ENCODE measurements around the gene NAGLU.
"Not testable (repeated sequence)": the region's sequence is repeated elsewhere in the genome, so short reads cannot be mapped to it uniquely, and the experiment has no call there.

Gene NAGLU

GRCh38 chr17:42521666-42522262, 14.3 kb upstream of the NAGLU start:
- DNase-seq, result no peak

DNA sequence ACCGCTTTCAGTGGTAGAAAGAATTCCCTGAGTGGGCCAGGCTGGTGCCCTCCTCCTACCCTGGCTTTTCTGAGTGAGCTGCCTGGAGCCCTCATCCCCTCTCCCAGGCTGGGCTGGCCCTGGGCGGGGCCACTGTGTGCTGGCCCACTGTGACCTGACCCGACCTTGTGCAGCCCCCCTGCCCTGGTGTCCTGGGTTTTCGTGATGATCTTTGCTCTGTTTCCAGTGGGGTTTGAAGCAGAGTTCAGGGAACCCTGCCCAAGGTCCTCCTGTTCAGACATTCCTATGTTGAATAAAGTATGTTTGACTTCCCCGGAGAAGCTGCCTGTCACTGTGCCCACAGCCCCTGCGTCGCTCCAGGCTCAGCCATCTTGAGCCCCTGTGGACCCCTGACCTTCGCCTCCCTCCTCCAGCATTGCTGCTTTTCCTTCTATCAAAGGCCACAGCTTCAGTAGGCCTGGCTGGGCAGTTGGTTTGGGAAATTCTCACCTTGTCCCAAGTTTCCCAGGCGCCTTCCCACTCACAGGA, 13.7 kb upstream of the NAGLU start:
- no peak for DNase-seq

DNA sequence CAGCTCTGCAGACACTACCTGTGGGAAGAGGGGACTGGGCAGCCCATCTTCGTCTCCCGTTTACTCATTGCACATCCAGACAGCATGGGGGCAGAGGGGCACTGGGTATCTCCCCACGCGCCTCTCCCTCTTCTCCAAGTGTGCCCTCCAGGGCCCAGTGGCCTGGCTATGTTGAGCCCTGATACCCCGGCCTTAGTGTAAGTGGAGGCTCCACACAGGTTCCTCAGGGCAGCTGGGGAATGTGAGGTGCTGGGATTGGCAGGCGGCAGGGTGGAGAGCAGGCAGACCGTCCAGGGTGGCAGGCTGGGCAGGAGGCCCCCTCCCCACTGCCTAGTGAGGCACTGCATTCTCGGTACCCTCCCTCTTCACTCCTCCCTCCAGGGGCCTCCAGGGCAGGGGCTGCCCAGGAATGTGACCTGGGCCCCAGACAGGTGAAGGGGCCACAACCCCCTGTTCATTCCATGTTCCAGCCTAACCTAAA, 13.2 kb upstream of the NAGLU start:
- no peak for DNase-seq

GRCh38 chr17:42525221-42525620, 10.8 kb upstream of the NAGLU start:
- peak; percentile 74 for DNase-seq

DNA sequence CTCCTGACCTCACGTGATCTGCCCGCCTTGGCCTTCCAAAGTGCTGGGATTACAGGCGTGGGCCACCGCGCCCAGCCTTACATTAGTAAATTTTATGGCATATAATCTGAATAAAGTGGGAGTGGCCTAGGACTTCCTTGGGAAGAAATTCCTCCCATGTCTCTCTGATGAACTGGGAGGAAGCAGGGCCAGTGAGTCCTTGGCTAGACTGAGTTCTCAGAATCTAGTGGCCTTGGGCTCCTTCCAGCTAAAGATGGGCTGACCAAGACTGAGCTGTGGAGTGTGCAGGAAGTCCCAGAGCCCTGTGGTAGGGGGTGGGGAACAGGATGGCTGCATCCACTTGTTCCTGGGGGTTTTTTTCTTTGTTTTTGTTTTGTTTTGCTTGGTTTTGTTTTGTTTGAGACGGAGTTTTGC, 10.0 kb upstream of the NAGLU start:
- peak; percentile 54 for DNase-seq

GRCh38 chr17:42527932-42528331, 8.1 kb upstream of the NAGLU start:
- no peak for DNase-seq

GRCh38 chr17:42529061-42529460, 7.0 kb upstream of the NAGLU start:
- DNase-seq, result no peak

- DNase-seq, result no peak
Observed at GRCh38 chr17:42530952-42531454, 5.0 kb upstream of the NAGLU start.

DNA sequence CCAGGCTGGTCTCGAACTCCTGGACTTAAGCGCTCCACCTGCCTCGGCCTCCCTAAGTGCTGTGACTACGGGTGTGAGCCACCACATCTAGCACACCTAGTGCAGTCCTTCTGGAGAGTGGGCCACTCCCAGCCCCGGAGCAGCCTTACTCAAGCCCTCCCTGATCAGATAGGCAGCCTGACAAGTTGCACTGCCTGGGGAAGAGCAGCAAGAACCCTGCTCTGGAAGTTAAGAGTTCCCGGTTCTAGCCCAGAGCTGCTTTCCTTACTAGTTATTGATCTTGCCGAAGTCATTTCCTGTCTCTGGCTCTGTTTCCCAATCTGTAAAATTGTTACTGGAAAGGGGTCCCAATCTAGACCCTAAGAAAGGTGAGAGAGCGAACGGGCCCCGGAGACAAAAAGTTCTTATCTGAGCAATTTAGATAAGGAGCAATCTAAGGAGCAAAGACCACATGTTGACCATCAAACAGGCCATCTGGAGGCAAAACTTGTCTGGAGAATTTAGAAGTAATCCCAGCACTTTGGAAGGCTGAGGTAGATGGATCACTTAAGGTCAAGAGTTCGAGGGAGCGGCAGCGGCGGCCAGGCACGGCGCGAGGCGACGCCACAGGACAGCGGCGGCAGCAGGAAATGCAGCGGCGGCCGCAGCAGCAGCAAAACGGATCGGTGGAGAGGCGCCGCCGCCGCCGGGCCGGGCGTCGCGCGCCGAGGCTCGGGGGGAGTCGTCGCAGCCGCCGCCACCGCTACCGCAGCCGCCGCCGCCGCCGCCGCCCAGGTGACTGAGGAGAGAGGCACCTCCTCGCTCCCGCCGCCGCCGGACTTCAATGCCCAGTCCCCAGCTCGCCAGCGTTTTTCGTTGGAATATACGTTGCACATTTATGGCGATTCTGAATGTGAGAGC, 4.3 kb upstream of the NAGLU start:
- no peak for DNase-seq

GRCh38 chr17:42535155-42536047, 640 bp upstream of the NAGLU start:
- DNase-seq, result no peak

GRCh38 chr17:42536372-42537155, 523 bp downstream of the NAGLU start:
- peak; percentile 83 for DNase-seq

DNA sequence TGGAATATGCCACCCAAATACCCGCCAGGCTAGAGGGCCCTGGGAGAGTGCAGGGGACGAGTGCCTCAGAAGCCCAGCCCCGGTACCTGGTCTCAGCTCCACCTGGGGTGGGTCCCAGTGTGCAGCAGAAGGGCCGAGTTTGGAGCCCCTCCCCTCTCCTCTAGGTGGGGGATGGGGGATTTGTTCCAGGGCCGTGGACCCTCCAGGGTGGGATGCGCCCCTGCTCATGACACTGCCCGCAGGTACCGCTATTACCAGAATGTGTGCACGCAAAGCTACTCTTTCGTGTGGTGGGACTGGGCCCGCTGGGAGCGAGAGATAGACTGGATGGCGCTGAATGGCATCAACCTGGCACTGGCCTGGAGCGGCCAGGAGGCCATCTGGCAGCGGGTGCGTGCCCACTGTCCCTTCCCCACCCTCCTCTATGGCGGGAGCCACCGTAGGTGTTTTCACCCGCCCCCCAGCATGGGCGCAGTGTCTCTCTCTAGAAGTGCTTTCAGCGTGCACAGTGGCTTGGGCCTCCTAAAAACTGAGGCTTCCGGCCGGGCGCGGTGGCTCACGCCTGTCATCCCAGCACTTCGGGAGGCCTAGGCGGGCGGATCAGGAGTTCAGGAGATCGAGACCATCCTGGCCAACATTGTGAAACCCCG, 1.2 kb downstream of the NAGLU start:
- no peak for DNase-seq

- DNase-seq, result no peak
Observed at GRCh38 chr17:42537826-42538451, 1.9 kb downstream of the NAGLU start.

DNA sequence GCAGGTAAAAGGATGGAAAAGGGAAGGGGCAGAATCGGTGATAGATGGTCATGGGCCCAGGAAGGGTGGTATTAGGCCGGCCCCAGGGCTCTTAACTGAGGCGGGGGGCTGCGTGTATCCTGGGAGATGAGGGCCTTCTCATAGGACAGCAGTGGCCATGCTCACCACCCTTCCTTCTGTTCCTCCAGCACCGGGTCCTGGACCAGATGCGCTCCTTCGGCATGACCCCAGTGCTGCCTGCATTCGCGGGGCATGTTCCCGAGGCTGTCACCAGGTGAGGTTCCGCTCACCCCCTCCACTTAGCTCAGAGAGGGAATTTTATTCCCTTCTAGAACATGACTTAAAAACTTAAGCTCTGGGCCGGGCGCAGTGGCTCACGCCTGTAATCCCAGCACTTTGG, 2.4 kb downstream of the NAGLU start:
- DNase-seq, result no peak

DNA sequence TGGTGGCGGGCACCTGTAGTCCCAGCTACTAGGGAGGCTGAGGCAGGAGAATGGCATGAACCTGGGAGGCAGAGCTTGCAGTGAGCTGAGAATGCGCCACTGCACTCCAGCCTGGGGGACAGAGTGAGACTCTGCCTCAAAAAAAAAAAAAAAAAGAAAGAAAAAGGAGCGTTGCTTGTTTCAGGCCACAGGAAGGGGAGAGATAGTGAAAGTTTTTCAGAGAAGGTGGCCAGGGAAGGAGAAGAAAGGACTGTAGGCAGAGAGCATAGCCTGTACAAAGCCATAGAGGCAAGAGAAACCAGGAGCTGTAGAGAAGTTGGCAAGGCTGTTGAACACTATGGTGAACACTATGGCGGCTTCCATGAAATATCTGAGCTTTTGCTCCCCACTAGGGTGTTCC, 4.5 kb downstream of the NAGLU start:
- DNase-seq, result not testable (repeated sequence)

GRCh38 chr17:42541041-42541833, 5.2 kb downstream of the NAGLU start:
- no peak for DNase-seq

DNA sequence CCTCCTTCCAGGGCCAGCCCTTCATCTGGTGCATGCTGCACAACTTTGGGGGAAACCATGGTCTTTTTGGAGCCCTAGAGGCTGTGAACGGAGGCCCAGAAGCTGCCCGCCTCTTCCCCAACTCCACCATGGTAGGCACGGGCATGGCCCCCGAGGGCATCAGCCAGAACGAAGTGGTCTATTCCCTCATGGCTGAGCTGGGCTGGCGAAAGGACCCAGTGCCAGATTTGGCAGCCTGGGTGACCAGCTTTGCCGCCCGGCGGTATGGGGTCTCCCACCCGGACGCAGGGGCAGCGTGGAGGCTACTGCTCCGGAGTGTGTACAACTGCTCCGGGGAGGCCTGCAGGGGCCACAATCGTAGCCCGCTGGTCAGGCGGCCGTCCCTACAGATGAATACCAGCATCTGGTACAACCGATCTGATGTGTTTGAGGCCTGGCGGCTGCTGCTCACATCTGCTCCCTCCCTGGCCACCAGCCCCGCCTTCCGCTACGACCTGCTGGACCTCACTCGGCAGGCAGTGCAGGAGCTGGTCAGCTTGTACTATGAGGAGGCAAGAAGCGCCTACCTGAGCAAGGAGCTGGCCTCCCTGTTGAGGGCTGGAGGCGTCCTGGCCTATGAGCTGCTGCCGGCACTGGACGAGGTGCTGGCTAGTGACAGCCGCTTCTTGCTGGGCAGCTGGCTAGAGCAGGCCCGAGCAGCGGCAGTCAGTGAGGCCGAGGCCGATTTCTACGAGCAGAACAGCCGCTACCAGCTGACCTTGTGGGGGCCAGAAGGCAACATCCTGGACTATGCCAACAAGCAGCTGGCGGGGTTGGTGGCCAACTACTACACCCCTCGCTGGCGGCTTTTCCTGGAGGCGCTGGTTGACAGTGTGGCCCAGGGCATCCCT, 7.4 kb downstream of the NAGLU start:
- no peak for DNase-seq

GRCh38 chr17:42544874-42545283, 8.8 kb downstream of the NAGLU start:
- DNase-seq, result no peak

All from NCI-H226 (cell line).